ENCODE data around the gene SNRPD3.

- no peak for TF ChIP-seq POLR2A (IDR thresholded peaks at IDR 0.05; ENCODE audit: low read depth)
- TF ChIP-seq CTCF (IDR thresholded peaks at IDR 0.05) = no peak
- TF ChIP-seq POLR2AphosphoS5 (IDR thresholded peaks at IDR 0.05) = no peak
Measured at GRCh38 chr22:24576778-24577177, 21.0 kb downstream of the SNRPD3 start.
